Measurements from ENCODE around the gene CPED1.

DNA sequence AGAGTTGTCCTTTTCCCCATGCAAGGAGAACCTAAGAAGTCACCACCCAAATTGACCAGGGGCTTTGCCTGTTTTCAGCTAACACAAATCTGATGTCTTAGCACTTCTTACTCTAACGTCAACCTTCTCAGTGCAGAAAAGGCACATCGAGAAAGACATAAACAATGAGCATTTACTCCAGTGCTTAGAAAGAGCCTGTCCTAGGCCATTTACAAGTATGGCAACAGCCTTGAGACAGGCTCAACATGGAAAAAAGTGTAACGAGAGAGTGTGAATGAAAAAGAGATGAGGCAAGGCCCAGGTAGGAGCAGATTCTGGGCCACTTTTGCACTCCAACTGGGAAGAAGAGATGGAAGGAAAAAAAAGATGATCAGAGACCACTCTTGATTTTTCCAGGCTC is 54.4 kb downstream of the CPED1 start:
- TF ChIP-seq, protein P1, sequence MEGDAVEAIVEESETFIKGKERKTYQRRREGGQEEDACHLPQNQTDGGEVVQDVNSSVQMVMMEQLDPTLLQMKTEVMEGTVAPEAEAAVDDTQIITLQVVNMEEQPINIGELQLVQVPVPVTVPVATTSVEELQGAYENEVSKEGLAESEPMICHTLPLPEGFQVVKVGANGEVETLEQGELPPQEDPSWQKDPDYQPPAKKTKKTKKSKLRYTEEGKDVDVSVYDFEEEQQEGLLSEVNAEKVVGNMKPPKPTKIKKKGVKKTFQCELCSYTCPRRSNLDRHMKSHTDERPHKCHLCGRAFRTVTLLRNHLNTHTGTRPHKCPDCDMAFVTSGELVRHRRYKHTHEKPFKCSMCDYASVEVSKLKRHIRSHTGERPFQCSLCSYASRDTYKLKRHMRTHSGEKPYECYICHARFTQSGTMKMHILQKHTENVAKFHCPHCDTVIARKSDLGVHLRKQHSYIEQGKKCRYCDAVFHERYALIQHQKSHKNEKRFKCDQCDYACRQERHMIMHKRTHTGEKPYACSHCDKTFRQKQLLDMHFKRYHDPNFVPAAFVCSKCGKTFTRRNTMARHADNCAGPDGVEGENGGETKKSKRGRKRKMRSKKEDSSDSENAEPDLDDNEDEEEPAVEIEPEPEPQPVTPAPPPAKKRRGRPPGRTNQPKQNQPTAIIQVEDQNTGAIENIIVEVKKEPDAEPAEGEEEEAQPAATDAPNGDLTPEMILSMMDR (IDR thresholded peaks at IDR 0.05), result no peak
- no peak for TF ChIP-seq POLR2A (IDR thresholded peaks at IDR 0.05)
